Heart left ventricle (tissue), 16 donors: ENCODE measurements around the gene MIS18A. TPM values are rescaled to one million over a fixed set of nuclear protein-coding genes. Genes with fewer than 3 reads are reported as not detected.

ENCODE experiments used
- ATAC-seq, 4 donors: fragments of 200-7000 bp; cut with Tn5 transposase; one replicate each; pipeline ENCODE4 v1.9.1; 2020 to 2022; ENCODE audit warnings: moderate library complexity in 4 of 4, mild to moderate bottlenecking in 3 of 4, moderate number of reproducible peaks in 1 of 4
- DNase-seq, 5 donors: peaks; one replicate each; pipeline ENCODE4 v3.0.0-alpha.2; 2020
- H3K27ac ChIP-seq, 12 donors: fragments of 200-600 bp; sonication (generic) in 4 of 12; one replicate each; pipeline versions ENCODE4 v1.5.0 to v1.8.0; 2016 to 2022; ENCODE audit warnings: mild to moderate bottlenecking in 2 of 12
- H3K27me3 ChIP-seq, 9 donors: fragments of 200-600 bp; sonication (generic) in 2 of 9; one replicate each; pipeline versions ENCODE4 v1.5.1 to v1.8.0; 2016 to 2022; ENCODE audit warnings: mild to moderate bottlenecking in 3 of 9
- H3K36me3 ChIP-seq, 9 donors: fragments of 200-600 bp; sonication (generic) in 2 of 9; one replicate each; pipeline versions ENCODE4 v1.5.0 to v1.8.0; 2018 to 2022; ENCODE audit warnings: mild to moderate bottlenecking in 2 of 9
- H3K4me1 ChIP-seq, 12 donors: fragments of 200-600 bp; sonication (generic) in 4 of 12; one replicate each; pipeline versions ENCODE4 v1.5.0 to v1.8.0; 2016 to 2022; ENCODE audit warnings: mild to moderate bottlenecking in 3 of 12
- H3K4me3 ChIP-seq, 12 donors: fragments of 200-600 bp; sonication (generic) in 4 of 12; one replicate each; pipeline versions ENCODE4 v1.5.0 to v1.8.0; 2017 to 2022; ENCODE audit warnings: mild to moderate bottlenecking in 9 of 12, moderate library complexity in 4 of 12
- H3K9me3 ChIP-seq, 12 donors: fragments of 200-600 bp; sonication (generic) in 4 of 12; one replicate each; pipeline versions ENCODE4 v1.5.0 to v1.8.0; 2016 to 2022; ENCODE audit warnings: mild to moderate bottlenecking in 1 of 12
- CTCF ChIP-seq, 12 donors: fragments of 200-600 bp; sonication (generic) in 4 of 12; IDR thresholded peaks; one replicate each; pipeline versions ENCODE4 v1.5.0 to v1.8.0; 2018 to 2022; ENCODE audit warnings: antibody characterized with exemption in 12 of 12, mild to moderate bottlenecking in 5 of 12
- POLR2A ChIP-seq, 2 donors: fragments of 450-650 bp; IDR thresholded peaks; one replicate each; pipeline ENCODE4 v1.6.1; 2017; ENCODE audit warnings: antibody characterized with exemption in 2 of 2, mild to moderate bottlenecking in 2 of 2, moderate library complexity in 2 of 2
- WGBS, 4 donors: extraction: QIAGEN DNeasy Blood & Tissue Kit in 2 of 4; methylation state at CpG; one replicate each; pipeline versions ENCODE4 v1.1.5 to v1.1.7; 2013 to 2018; 5-methylcytosine and 5-hydroxymethylcytosine counted together
- intact Hi-C, 10 donors: fragments of 100-400 bp; cut with DNase I; formaldehyde crosslinking; loops; one replicate each; pipeline versions ENCODE4 v1.11.1 to v1.14.2; 2022
- polyA plus RNA-seq, 2 donors: library from polyadenylated mRNA; stranded (reverse); fragments of 200-250 nt; gene quantifications; one replicate each; pipeline ENCODE4 v1.2.3, GENCODE V29; 2013
- total RNA-seq, 9 donors: library from RNA; depleted of rRNA in 2 of 9; stranded (reverse); fragments of >200 nt in 2 of 9; fragmentation: NEBNext Ultra II Directional in 3 of 9; extraction: Animal tissue kit (Norgen Biotek cat#: 25700) in 3 of 9; gene quantifications; one replicate each; pipeline versions ENCODE4 v1.1.0 to v1.2.4, GENCODE V29; 2016 to 2023
- donor health status: ischemic (EF 13 %, LVEDD 7.1; RV severe dilation, severe dysfunction).
- donor health status: healthy with polysubstance abuse.
- donor health status: DM: no; HTN: yes; CAD: no.
- donor health status: DM: no; HTN: no; CAD: no.
- donor health status: ischemic (EF 25% LVEDD 6.9; RV normal size, moderate dysfunction).
- donor health status: ischemic (EF 25% LVEDD 5.7; RV mildly dilated, moderate dysfunction).
- donor health status: healthy.
- donor health status: DM: yes; HTN: yes; CAD: no.
- donor health status: ischemic (EF 35%, LVEDD 5.7; RV mildly dilated, moderate dysfunction).
- donor health status: nonischemic (EF 11% LVEDD 7.7; RV severe dilation, severe dysfunction).
- donor health status: DM: yes; HTN: yes; CAD: no.
- donor health status: PGD.
- donor health status: ischemic (EF 29% LVEDD 5.4; RV normal size, mild dysfunction).
- donor health status: nonischemic (EF 23%, LVEDD 6.1; RV moderate dilation, normal function).

The MIS18A gene
- total and polyA plus RNA-seq, 11 donors, result 1.4 to 4.1 (median 2.7) TPM

GRCh38 chr21:32308696-32309095 lies 29.8 kb upstream of the MIS18A start:
- DNase-seq, result peak in 1 of 5 donors; percentile 3

GRCh38 chr21:32307706-32308105 lies 28.9 kb upstream of the MIS18A start:
- intact Hi-C loops, result no loop called here
- DNase-seq, result no peak
- no peaks in the 10 kb centered on the region for H3K27me3 ChIP-seq
- peaks cover 0 to 23% (median 5%) of the 10 kb centered on the region in 9 donors for H3K36me3 ChIP-seq
- 96 to 98% (median 97%) methylated on average over 4 of the region's 4 CpGs for WGBS, 4 donors
- H3K27ac ChIP-seq, result no peak overlapping the region
- H3K4me3 ChIP-seq, result no peak overlapping the region
- peaks cover 0 to 14% (median 0%) of the 10 kb centered on the region in 12 donors for H3K4me1 ChIP-seq
- H3K9me3 ChIP-seq, result no peaks in the 10 kb centered on the region
- no peak for TF ChIP-seq CTCF (IDR thresholded peaks at IDR 0.05)
- no peak for TF ChIP-seq POLR2A (IDR thresholded peaks at IDR 0.05)
- no peak for ATAC-seq

More at GRCh38 chr21:32308696-32309095, 29.8 kb upstream of the MIS18A start:
- Histone ChIP-seq H3K4me3 (no peak overlapping the region), H3K4me1 (peaks cover 0 to 19% (median 0%) of the 10 kb centered on the region in 12 donors), H3K27me3 (no peaks in the 10 kb centered on the region), H3K27ac (no peak overlapping the region), H3K36me3 (peaks cover 0 to 31% (median 13%) of the 10 kb centered on the region in 9 donors), H3K9me3 (no peaks in the 10 kb centered on the region)
- TF ChIP-seq POLR2A (IDR thresholded peaks at IDR 0.05), result no peak
- 91 to 96% (median 93%) methylated on average over 10 of the region's 10 CpGs for WGBS, 4 donors
- intact Hi-C loops, result no loop called here
- ATAC-seq, result no peak

GRCh38 chr21:32306021-32306780 lies 27.4 kb upstream of the MIS18A start:
- ATAC-seq, result peak in 3 of 4 donors; percentile 26 to 52 (median 50)
- 50 to 63% (median 58%) methylated on average over 17 to 22 of the region's 22 CpGs for WGBS, 4 donors

GRCh38 chr21:32304998-32305397 lies 26.1 kb upstream of the MIS18A start:
- peaks cover 0 to 7% (median 0%) of the 10 kb centered on the region in 9 donors for H3K36me3 ChIP-seq
- no peak overlapping the region for H3K4me3 ChIP-seq
- intact Hi-C loops, result no loop called here
- no peak overlapping the region for H3K27ac ChIP-seq
- TF ChIP-seq CTCF (IDR thresholded peaks at IDR 0.05) (no peak), POLR2A (IDR thresholded peaks at IDR 0.05) (no peak)
- no peaks in the 10 kb centered on the region for H3K27me3 ChIP-seq
- ATAC-seq (no peak), DNase-seq (no peak)
- no peaks in the 10 kb centered on the region for H3K9me3 ChIP-seq
- WGBS, 4 donors, result 95 to 97% (median 97%) methylated on average over 7 of the region's 7 CpGs
- H3K4me1 ChIP-seq, result peaks cover 0 to 5% (median 0%) of the 10 kb centered on the region in 12 donors

More at GRCh38 chr21:32306021-32306780, 27.4 kb upstream of the MIS18A start:
- Histone ChIP-seq H3K27me3 (no peaks in the 10 kb centered on the region), H3K27ac (peak overlapping the region in 1 of 12 donors; percentile 1), H3K4me1 (peaks cover 0 to 5% (median 0%) of the 10 kb centered on the region in 12 donors), H3K4me3 (no peak overlapping the region), H3K36me3 (peaks cover 0 to 13% (median 0%) of the 10 kb centered on the region in 9 donors), H3K9me3 (no peaks in the 10 kb centered on the region)
- intact Hi-C loops, result no loop called here
- DNase-seq, result no peak
- no peak for TF ChIP-seq POLR2A (IDR thresholded peaks at IDR 0.05)
- TF ChIP-seq CTCF (IDR thresholded peaks at IDR 0.05), result peak in 11 of 12 donors; percentile 15 to 56 (median 28)
